HEK293 (cell line): Measurements from ENCODE around the gene ELOVL5.

Experiments
- CTCF ChIP-seq: fragments of 450-650 bp; formaldehyde crosslinking; IDR thresholded peaks from 2 replicates; pipeline ENCODE4 v1.5.1; 2016; ENCODE audit warnings: missing biosample characterization, missing genetic modification characterization
- ELK4 ChIP-seq: IDR thresholded peaks from 2 replicates; pipeline ENCODE4 v1.6.1; 2011; ENCODE audit warnings: mild to moderate bottlenecking, low read depth, low read length, borderline replicate concordance
- HOXA7 ChIP-seq: sonication (generic); formaldehyde crosslinking; IDR thresholded peaks from 2 replicates; pipeline ENCODE4 v1.8.1; 2022; ENCODE audit warnings: missing genetic modification reagents, borderline replicate concordance
- ZNF138 ChIP-seq: fragments of 450-650 bp; formaldehyde crosslinking; IDR thresholded peaks from 2 replicates; pipeline ENCODE4 v1.5.1; 2016; ENCODE audit warnings: missing biosample characterization, missing genetic modification characterization, borderline replicate concordance
- ZNF140 ChIP-seq: fragments of 450-650 bp; formaldehyde crosslinking; IDR thresholded peaks from 2 replicates; pipeline ENCODE4 v1.5.1; 2016; ENCODE audit warnings: missing biosample characterization, missing genetic modification characterization
- ZNF18 ChIP-seq: fragments of 450-650 bp; formaldehyde crosslinking; IDR thresholded peaks from 2 replicates; pipeline ENCODE4 v1.5.1; 2016; ENCODE audit warnings: missing biosample characterization, missing genetic modification characterization
- ZNF274 ChIP-seq, 2 experiments: fragments of 200-500 bp in 1 of 2; fragments of 450-650 bp in 1 of 2; sonication (Bioruptor generic) in 1 of 2; formaldehyde crosslinking in 1 of 2; IDR thresholded peaks; 2 replicates each; pipeline versions ENCODE4 v1.5.1 to v1.6.1; 2014 to 2016; ENCODE audit warnings: borderline replicate concordance in 1 of 2, inconsistent platforms in 1 of 2, low read length in 1 of 2, missing biosample characterization in 1 of 2, missing genetic modification characterization in 1 of 2
- ZNF362 ChIP-seq: fragments of 450-650 bp; formaldehyde crosslinking; IDR thresholded peaks from 2 replicates; pipeline ENCODE4 v1.5.1; 2016; ENCODE audit warnings: missing biosample characterization, missing genetic modification characterization
- ZNF426 ChIP-seq: fragments of 450-650 bp; formaldehyde crosslinking; IDR thresholded peaks from 2 replicates; pipeline ENCODE4 v1.5.1; 2017; ENCODE audit warnings: missing biosample characterization, missing genetic modification characterization, mild to moderate bottlenecking, inconsistent platforms, moderate library complexity
- ZNF521 ChIP-seq: fragments of 450-650 bp; formaldehyde crosslinking; IDR thresholded peaks from 2 replicates; pipeline ENCODE4 v1.5.1; 2017; ENCODE audit warnings: missing biosample characterization, mild to moderate bottlenecking, missing genetic modification characterization
- TF ChIP-seq, protein P1 (sequence below): fragments of 450-650 bp; formaldehyde crosslinking; IDR thresholded peaks from 2 replicates; pipeline ENCODE4 v1.5.1; 2017; ENCODE audit warnings: missing biosample characterization, missing genetic modification characterization
- TF ChIP-seq, protein P2 (sequence below): fragments of 450-650 bp; formaldehyde crosslinking; optimal IDR thresholded peaks from 2 replicates; pipeline ENCODE3; 2016; ENCODE audit warnings: missing biosample characterization, mild to moderate bottlenecking, missing genetic modification characterization
- TF ChIP-seq, protein P3 (sequence below): fragments of 450-650 bp; formaldehyde crosslinking; IDR thresholded peaks from 2 replicates; pipeline ENCODE4 v1.5.1; 2016; ENCODE audit warnings: missing biosample characterization, missing genetic modification characterization

GRCh38 chr6:53290537-53291510 lies 57.9 kb downstream of the ELOVL5 start:
- TF ChIP-seq, protein P1, sequence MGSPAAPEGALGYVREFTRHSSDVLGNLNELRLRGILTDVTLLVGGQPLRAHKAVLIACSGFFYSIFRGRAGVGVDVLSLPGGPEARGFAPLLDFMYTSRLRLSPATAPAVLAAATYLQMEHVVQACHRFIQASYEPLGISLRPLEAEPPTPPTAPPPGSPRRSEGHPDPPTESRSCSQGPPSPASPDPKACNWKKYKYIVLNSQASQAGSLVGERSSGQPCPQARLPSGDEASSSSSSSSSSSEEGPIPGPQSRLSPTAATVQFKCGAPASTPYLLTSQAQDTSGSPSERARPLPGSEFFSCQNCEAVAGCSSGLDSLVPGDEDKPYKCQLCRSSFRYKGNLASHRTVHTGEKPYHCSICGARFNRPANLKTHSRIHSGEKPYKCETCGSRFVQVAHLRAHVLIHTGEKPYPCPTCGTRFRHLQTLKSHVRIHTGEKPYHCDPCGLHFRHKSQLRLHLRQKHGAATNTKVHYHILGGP (tag by site-specific recombination) = no peak
- TF ChIP-seq CTCF (tag by site-specific recombination) = no peak
- TF ChIP-seq, protein P2, sequence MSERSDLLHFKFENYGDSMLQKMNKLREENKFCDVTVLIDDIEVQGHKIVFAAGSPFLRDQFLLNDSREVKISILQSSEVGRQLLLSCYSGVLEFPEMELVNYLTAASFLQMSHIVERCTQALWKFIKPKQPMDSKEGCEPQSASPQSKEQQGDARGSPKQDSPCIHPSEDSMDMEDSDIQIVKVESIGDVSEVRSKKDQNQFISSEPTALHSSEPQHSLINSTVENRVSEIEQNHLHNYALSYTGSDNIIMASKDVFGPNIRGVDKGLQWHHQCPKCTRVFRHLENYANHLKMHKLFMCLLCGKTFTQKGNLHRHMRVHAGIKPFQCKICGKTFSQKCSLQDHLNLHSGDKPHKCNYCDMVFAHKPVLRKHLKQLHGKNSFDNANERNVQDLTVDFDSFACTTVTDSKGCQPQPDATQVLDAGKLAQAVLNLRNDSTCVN = no peak
- TF ChIP-seq ZNF140 (tag by site-specific recombination) = no peak
- no peak for TF ChIP-seq HOXA7
- no peak for TF ChIP-seq ZNF138 (tag by site-specific recombination)
- TF ChIP-seq, protein P3, sequence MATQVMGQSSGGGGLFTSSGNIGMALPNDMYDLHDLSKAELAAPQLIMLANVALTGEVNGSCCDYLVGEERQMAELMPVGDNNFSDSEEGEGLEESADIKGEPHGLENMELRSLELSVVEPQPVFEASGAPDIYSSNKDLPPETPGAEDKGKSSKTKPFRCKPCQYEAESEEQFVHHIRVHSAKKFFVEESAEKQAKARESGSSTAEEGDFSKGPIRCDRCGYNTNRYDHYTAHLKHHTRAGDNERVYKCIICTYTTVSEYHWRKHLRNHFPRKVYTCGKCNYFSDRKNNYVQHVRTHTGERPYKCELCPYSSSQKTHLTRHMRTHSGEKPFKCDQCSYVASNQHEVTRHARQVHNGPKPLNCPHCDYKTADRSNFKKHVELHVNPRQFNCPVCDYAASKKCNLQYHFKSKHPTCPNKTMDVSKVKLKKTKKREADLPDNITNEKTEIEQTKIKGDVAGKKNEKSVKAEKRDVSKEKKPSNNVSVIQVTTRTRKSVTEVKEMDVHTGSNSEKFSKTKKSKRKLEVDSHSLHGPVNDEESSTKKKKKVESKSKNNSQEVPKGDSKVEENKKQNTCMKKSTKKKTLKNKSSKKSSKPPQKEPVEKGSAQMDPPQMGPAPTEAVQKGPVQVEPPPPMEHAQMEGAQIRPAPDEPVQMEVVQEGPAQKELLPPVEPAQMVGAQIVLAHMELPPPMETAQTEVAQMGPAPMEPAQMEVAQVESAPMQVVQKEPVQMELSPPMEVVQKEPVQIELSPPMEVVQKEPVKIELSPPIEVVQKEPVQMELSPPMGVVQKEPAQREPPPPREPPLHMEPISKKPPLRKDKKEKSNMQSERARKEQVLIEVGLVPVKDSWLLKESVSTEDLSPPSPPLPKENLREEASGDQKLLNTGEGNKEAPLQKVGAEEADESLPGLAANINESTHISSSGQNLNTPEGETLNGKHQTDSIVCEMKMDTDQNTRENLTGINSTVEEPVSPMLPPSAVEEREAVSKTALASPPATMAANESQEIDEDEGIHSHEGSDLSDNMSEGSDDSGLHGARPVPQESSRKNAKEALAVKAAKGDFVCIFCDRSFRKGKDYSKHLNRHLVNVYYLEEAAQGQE (tag by site-specific recombination) = no peak
- TF ChIP-seq ZNF521 (tag by site-specific recombination) = no peak
- no peak for TF ChIP-seq ZNF426 (tag by site-specific recombination)
- no peak for TF ChIP-seq ZNF362 (tag by site-specific recombination)
- no peak for TF ChIP-seq ZNF18 (tag by site-specific recombination)
- TF ChIP-seq ELK4 = no peak
- TF ChIP-seq ZNF274 (IDR thresholded peaks at IDR 0.05; ENCODE audit: low read length) = no peak
- no peak for TF ChIP-seq ZNF274 (tag by site-specific recombination; IDR thresholded peaks at IDR 0.05; ENCODE audit: borderline replicate concordance)
